ENCODE measurements around the gene LDB2.

Gene LDB2

GRCh38 chr4:16887887-16888286, 10.6 kb downstream of the LDB2 start:
- no peaks in the 10 kb centered on the region for H3K9me3 ChIP-seq (ENCODE audit: insufficient read depth, low read depth, low read length)
- H3K79me2 ChIP-seq (ENCODE audit: insufficient read depth, low read length): no peaks in the 10 kb centered on the region
- no peaks in the 10 kb centered on the region for H3K9me2 ChIP-seq (replicated peaks; ENCODE audit: low read depth, low read length)
- no peaks in the 10 kb centered on the region for H3F3A ChIP-seq (ENCODE audit: low read depth)
- H3K4me1 ChIP-seq (ENCODE audit: insufficient read depth, low read length, poor library complexity, severe bottlenecking): no peaks in the 10 kb centered on the region
- H3K27me3 ChIP-seq (ENCODE audit: insufficient read depth, low read length, poor library complexity, severe bottlenecking): no peaks in the 10 kb centered on the region
- no peaks in the 10 kb centered on the region for H4K20me1 ChIP-seq (ENCODE audit: insufficient read depth, low read length, poor library complexity, severe bottlenecking)
- no peak overlapping the region for H3K9ac ChIP-seq (ENCODE audit: low read depth, low read length, poor library complexity, severe bottlenecking)
- no peaks in the 10 kb centered on the region for H3K36me3 ChIP-seq (ENCODE audit: insufficient read depth, low read length)
- H3K4me3 ChIP-seq (ENCODE audit: low read length, poor library complexity, severe bottlenecking): no peak overlapping the region
- H3K4me2 ChIP-seq (ENCODE audit: low read depth, low read length, poor library complexity, severe bottlenecking): no peak overlapping the region
- no peak for TF ChIP-seq EZH2phosphoT487 (IDR thresholded peaks at IDR 0.05; ENCODE audit: borderline replicate concordance)
- TF ChIP-seq CTCF (conservative IDR thresholded peaks at IDR 0.05; ENCODE audit: low read length): no peak
- no peak overlapping the region for H2AFZ ChIP-seq (ENCODE audit: low read length)

GRCh38 chr4:16884673-16885460, 13.6 kb downstream of the LDB2 start:
- Histone ChIP-seq H2AFZ (ENCODE audit: low read length) (no peak overlapping the region), H3K9me2 (replicated peaks; ENCODE audit: low read depth, low read length) (no peaks in the 10 kb centered on the region), H3K4me2 (ENCODE audit: low read depth, low read length, poor library complexity, severe bottlenecking) (no peak overlapping the region), H4K20me1 (ENCODE audit: insufficient read depth, low read length, poor library complexity, severe bottlenecking) (no peaks in the 10 kb centered on the region), H3K4me3 (ENCODE audit: low read length, poor library complexity, severe bottlenecking) (no peak overlapping the region), H3K36me3 (ENCODE audit: insufficient read depth, low read length) (no peaks in the 10 kb centered on the region), H3K79me2 (ENCODE audit: insufficient read depth, low read length) (no peaks in the 10 kb centered on the region), H3K9me3 (ENCODE audit: insufficient read depth, low read depth, low read length) (no peaks in the 10 kb centered on the region), H3K27me3 (ENCODE audit: insufficient read depth, low read length, poor library complexity, severe bottlenecking) (no peaks in the 10 kb centered on the region), H3K9ac (ENCODE audit: low read depth, low read length, poor library complexity, severe bottlenecking) (no peak overlapping the region), H3K4me1 (ENCODE audit: insufficient read depth, low read length, poor library complexity, severe bottlenecking) (no peaks in the 10 kb centered on the region), H3F3A (ENCODE audit: low read depth) (no peaks in the 10 kb centered on the region)
- TF ChIP-seq CTCF (conservative IDR thresholded peaks at IDR 0.05; ENCODE audit: low read length) (0 out of 2 replicates have a peak, but pooled peaks have one; percentile 12), EZH2phosphoT487 (IDR thresholded peaks at IDR 0.05; ENCODE audit: borderline replicate concordance) (no peak)

- no peak overlapping the region for H2AFZ ChIP-seq (ENCODE audit: low read length)
- no peaks in the 10 kb centered on the region for H3K36me3 ChIP-seq (ENCODE audit: insufficient read depth, low read length)
- H3F3A ChIP-seq (ENCODE audit: low read depth): no peaks in the 10 kb centered on the region
- no peaks in the 10 kb centered on the region for H3K9me2 ChIP-seq (replicated peaks; ENCODE audit: low read depth, low read length)
- H3K79me2 ChIP-seq (ENCODE audit: insufficient read depth, low read length): no peaks in the 10 kb centered on the region
- TF ChIP-seq CTCF (conservative IDR thresholded peaks at IDR 0.05; ENCODE audit: low read length) (no peak), EZH2phosphoT487 (IDR thresholded peaks at IDR 0.05; ENCODE audit: borderline replicate concordance) (no peak)
- H4K20me1 ChIP-seq (ENCODE audit: insufficient read depth, low read length, poor library complexity, severe bottlenecking): no peaks in the 10 kb centered on the region
- H3K27me3 ChIP-seq (ENCODE audit: insufficient read depth, low read length, poor library complexity, severe bottlenecking): no peaks in the 10 kb centered on the region
- H3K9me3 ChIP-seq (ENCODE audit: insufficient read depth, low read depth, low read length): no peaks in the 10 kb centered on the region
- H3K4me3 ChIP-seq (ENCODE audit: low read length, poor library complexity, severe bottlenecking): no peak overlapping the region
- H3K4me1 ChIP-seq (ENCODE audit: insufficient read depth, low read length, poor library complexity, severe bottlenecking): no peaks in the 10 kb centered on the region
- no peak overlapping the region for H3K4me2 ChIP-seq (ENCODE audit: low read depth, low read length, poor library complexity, severe bottlenecking)
- no peak overlapping the region for H3K9ac ChIP-seq (ENCODE audit: low read depth, low read length, poor library complexity, severe bottlenecking)
Measured at GRCh38 chr4:16883806-16884205, 14.6 kb downstream of the LDB2 start.

All from Loucy (cell line).